ENCODE data around the gene RILP.
"Not testable (repeated sequence)": the region's sequence is repeated elsewhere in the genome, so short reads cannot be mapped to it uniquely, and the experiment has no call there.

The RILP gene

GRCh38 chr17:1649844-1650501 lies at the start of gene RILP:
RILP (minus strand) TSS chr17:1649866; CDS start chr17:1649804, 62 bp downstream.
- no peak for DNase-seq (ENCODE audit: low read depth in 1 of 2, low spot score in 1 of 2)

DNA sequence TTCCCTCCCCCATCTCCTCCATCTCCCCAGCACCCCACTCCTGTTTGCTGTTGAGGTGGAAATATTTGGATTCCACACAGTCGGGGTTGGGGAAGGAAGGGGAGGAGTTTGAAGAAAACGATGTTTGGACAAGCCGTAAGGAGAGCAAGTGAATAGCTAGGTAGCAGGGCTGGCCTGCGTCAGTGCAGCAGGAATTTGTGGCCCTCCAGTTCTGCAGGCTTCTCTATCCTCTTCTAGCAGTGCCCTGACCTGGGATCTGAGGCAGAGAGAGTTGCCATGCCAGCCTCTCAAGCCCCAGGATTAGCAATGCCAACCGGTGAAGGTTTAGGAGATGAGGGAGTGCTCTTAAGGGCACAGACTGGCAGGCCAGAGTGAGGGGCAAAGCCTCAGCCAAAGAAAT lies 48.0 kb upstream of the RILP start:
- no peak for DNase-seq (ENCODE audit: low read depth in 1 of 2, low spot score in 1 of 2)

GRCh38 chr17:1695365-1695764 lies 45.7 kb upstream of the RILP start:
- DNase-seq (ENCODE audit: low read depth in 1 of 2, low spot score in 1 of 2): no peak

GRCh38 chr17:1693339-1693738 lies 43.7 kb upstream of the RILP start:
- no peak for DNase-seq (ENCODE audit: low read depth in 1 of 2, low spot score in 1 of 2)

DNA sequence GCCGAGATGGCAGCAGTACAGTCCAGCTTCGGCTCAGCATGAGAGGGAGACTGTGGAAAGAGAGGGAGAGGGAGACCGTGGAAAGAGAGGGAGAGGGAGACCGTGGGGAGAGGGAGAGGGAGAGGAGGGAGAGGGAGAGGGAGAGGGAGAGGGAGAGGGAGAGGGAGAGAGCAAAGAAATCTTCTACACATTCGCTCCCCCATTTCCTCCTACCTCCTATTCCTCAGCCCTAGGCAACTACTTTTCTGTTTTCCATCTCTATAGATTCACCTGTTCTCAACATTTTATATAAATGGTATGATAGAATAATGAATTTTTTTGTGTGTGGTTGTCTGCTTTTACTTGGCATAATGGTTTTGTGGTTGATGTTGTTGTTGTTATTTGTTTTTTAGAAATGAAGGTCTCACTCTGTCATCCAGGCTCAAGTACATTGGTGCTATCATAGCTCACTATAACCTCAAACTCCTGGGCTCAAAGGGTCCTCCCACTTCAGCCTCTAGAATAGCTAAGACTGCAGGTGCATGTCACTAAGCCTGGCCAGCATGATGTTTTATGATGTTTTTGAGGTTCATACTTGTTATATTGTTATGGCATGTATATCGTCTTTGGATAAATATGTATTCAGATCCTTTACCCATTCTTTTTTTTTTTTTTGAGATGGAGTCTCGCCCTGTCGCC lies 41.0 kb upstream of the RILP start:
- no peak for DNase-seq (ENCODE audit: low read depth in 1 of 2, low spot score in 1 of 2)

DNA sequence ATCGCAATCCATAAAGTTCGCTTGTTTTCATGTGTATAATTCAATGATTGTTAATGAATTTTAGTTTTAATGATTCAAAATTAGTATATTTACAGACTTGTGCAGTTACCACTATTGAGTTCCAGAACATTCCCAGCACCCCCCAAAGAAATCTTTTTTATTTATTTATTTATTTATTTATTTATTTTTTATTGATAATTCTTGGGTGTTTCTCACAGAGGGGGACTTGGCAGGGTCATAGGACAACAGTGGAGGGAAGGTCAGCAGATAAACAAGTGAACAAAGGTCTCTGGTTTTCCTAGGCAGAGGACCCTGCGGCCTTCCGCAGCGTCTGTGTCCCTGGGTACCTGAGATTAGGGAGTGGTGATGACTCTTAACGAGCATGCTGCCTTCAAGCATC lies 38.7 kb upstream of the RILP start:
- not testable (repeated sequence) for DNase-seq (ENCODE audit: low read depth in 1 of 2, low spot score in 1 of 2)

GRCh38 chr17:1686086-1686485 lies 36.4 kb upstream of the RILP start:
- no peak for DNase-seq (ENCODE audit: low read depth in 1 of 2, low spot score in 1 of 2)

DNA sequence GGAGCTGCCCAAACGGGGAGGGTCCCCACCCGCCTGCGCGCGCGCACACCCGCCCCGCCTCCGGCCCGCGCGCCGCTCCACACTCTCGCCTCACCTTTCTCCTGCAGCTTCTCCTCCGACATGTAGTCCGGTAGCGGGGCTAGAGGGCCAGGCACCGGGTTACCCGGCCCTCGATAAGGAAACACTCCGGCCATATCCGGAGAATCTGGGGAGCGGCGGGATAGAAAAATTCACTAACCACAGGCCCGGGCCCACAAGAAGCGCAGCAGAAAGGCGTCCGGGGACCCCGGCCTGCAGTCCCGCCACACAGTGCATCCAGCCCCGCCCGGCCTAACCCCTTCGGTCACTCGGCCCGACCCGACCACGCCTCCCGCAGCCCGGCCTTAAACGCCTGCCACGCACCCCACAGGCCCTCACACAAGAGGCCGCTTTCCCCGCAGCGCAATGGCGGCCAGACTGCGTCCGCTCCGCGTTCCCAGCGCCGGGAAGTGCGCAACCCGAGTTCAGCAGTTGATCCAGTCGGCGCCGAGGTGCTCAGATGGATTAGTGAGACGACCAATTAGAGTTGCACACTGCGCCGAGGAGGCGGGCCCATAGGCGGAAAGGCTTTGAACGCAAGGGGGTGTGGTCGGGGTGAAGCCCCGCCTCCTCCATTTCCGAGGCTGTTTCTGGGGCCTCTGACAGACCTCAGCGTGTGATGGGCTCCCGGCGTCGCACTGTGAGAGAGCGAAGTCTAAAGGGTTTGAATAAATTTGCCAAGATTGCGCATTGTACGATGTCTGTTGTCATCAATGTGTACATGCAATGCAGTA lies 34.9 kb upstream of the RILP start, which contains the start of gene PRPF8:
Gene PRPF8 (minus strand): TSS at position 490 of the 812 bp plus-strand sequence. CDS start 296 bp downstream, at position 194.
- DNase-seq (ENCODE audit: low read depth in 1 of 2, low spot score in 1 of 2): peak; percentile 95 to 99

DNA sequence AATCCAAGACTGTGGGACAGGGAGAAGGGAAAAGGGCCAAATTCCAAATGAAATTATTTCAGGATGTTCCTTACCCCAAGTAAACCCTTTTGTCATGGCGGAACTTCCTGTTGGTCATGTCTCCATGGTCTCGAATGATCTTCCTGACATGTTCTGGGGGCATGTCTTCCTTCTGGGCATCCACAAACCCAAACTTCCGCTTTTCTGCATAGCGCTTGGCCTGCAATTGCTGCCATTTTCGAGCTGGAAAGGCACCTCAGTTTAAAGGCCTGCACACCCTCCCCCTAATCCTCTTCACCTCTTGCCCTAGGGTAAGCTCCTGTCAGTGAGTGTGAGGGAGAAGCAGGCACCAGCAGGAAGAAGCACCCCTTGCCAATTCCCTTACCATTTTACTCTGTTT lies 33.8 kb upstream of the RILP start:
- no peak for DNase-seq (ENCODE audit: low read depth in 1 of 2, low spot score in 1 of 2)

GRCh38 chr17:1676401-1676800 lies 26.7 kb upstream of the RILP start:
- no peak for DNase-seq (ENCODE audit: low read depth in 1 of 2, low spot score in 1 of 2)

GRCh38 chr17:1673041-1673785 lies 23.5 kb upstream of the RILP start:
- no peak for DNase-seq (ENCODE audit: low read depth in 1 of 2, low spot score in 1 of 2)

GRCh38 chr17:1663934-1664333 lies 14.3 kb upstream of the RILP start:
- DNase-seq (ENCODE audit: low read depth in 1 of 2, low spot score in 1 of 2): not testable (repeated sequence)

- DNase-seq (ENCODE audit: low read depth in 1 of 2, low spot score in 1 of 2): no peak
These were observed 11.4 kb upstream of the RILP start for GRCh38 chr17:1661045-1661444.

GRCh38 chr17:1658100-1658499 lies 8.4 kb upstream of the RILP start:
- no peak for DNase-seq (ENCODE audit: low read depth in 1 of 2, low spot score in 1 of 2)

DNA sequence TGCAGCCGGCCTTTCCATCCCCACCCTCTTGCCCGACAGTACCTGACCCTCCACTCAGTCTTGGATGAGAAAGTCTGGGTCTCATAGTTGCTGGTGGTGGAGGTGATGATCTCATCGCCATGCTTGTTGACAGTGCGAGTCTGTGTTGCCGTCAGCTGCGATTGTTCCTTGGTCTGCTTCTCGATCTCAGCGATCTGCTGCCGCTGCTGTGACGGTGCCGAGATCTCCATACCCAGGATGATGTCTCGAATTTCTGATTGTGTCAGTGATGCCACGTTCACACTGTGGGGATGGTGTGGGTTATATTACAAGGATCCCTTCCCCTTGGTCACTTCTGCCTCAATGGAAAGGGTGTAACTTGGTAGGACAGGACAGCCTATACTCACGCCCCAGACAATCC lies 4.1 kb upstream of the RILP start:
- DNase-seq (ENCODE audit: low read depth in 1 of 2, low spot score in 1 of 2): no peak

DNA sequence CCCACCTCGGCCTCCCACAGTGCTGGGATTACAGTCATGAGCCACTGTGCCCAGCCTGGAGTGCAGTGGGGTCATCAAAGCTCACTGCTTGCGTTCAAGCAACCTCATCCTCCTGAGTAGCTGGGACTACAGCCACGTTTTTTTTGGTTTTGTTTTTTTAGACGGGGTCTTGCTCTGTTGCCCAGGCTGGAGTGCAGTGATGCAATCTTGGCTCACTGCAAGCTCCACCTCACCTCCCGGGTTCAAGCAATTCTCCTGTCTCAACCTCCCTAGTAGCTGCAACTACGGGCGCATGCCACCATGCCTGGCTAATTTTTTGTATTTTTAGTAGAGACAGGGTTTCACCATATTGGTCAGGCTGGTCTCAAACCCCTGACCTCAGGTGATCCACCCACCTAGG lies 3.1 kb upstream of the RILP start:
- DNase-seq (ENCODE audit: low read depth in 1 of 2, low spot score in 1 of 2): not testable (repeated sequence)

DNA sequence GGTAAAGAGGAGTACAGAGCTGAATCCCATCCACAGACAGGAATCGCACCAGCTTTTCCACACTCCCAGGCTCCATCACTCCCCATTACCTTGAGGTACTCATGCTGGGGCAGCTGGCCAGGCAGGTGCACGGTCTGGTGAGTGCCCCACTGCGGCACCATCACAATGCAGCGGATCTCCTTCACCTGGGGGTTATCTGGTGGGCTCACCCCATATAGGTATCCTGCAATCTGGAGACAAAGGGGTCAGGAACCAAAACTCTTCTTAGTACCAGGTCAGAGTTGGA lies 1.8 kb upstream of the RILP start:
- no peak for DNase-seq (ENCODE audit: low read depth in 1 of 2, low spot score in 1 of 2)

DNA sequence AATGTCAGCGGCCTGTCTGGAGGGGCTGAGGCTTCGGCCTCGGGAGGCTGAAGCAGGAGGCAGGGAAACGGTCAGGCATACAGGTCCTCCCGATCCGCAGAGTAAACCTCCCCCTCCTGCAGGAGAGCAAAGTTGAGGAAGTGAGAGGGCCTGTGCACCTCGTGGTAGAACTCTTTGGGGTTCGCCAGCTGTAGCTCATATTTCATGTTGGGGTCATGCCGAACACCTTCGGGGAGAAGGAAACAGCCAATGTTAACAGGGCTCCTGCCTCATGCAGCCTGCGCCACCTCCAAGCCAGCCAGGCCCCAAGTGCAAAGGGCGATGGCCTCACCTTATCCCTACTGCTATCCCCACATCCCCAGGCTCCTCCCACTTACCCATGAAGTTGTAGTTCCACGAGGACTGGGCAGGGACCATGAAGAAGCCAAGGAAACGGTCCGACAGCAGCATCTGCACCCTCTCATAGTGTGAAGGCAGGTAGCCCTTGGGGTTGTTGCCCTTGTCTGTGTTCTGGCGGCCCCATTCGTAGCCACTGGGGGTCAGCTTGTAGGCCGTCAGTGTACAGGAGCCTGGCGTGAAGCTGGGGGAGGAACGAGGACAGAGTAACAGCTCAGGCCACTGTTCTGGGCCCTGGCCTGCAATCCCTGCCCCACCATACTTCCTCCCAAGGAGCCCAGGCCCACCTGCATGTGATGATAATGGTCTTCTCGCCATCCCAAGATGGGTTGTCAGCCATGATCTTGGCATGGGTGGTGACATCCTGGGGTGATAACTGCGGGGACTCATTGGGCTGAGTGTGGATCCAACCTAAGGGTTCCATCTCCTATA lies 1.3 kb upstream of the RILP start:
- no peak for DNase-seq (ENCODE audit: low read depth in 1 of 2, low spot score in 1 of 2)

- peak; percentile 86 to 88 for DNase-seq (ENCODE audit: low read depth in 1 of 2, low spot score in 1 of 2)
These were observed 463 bp downstream of the RILP start for GRCh38 chr17:1648963-1649843.
